ENCODE measurements around the gene NFX1. TPM values are rescaled to one million over a fixed set of nuclear protein-coding genes. Genes with fewer than 3 reads are reported as not detected.

Gene NFX1
- total and polyA plus RNA-seq, 9 donors, result 18.5 to 44.5 (median 34.3) TPM

GRCh38 chr9:33297432-33297831, 7.1 kb downstream of the NFX1 start:
- 68 to 86% (median 70%) methylated on average over 1 of the region's 1 CpG for WGBS, 3 donors
- H3K36me3 ChIP-seq, result no peaks in the 10 kb centered on the region
- no peak overlapping the region for H3K4me3 ChIP-seq
- DNase-seq, result no peak
- H3K9me3 ChIP-seq, result no peaks in the 10 kb centered on the region
- peaks cover 12% of the 10 kb centered on the region for H3K4me1 ChIP-seq (ENCODE audit: insufficient read depth)
- intact Hi-C loops (cut with DNase I), result no loop called here
- no peaks in the 10 kb centered on the region for H3K27me3 ChIP-seq
- no peak overlapping the region for H3K27ac ChIP-seq
- TF ChIP-seq, protein P1, sequence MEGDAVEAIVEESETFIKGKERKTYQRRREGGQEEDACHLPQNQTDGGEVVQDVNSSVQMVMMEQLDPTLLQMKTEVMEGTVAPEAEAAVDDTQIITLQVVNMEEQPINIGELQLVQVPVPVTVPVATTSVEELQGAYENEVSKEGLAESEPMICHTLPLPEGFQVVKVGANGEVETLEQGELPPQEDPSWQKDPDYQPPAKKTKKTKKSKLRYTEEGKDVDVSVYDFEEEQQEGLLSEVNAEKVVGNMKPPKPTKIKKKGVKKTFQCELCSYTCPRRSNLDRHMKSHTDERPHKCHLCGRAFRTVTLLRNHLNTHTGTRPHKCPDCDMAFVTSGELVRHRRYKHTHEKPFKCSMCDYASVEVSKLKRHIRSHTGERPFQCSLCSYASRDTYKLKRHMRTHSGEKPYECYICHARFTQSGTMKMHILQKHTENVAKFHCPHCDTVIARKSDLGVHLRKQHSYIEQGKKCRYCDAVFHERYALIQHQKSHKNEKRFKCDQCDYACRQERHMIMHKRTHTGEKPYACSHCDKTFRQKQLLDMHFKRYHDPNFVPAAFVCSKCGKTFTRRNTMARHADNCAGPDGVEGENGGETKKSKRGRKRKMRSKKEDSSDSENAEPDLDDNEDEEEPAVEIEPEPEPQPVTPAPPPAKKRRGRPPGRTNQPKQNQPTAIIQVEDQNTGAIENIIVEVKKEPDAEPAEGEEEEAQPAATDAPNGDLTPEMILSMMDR (IDR thresholded peaks at IDR 0.05), result no peak
- TF ChIP-seq POLR2A (IDR thresholded peaks at IDR 0.05), result no peak
- no peak for TF ChIP-seq EP300 (IDR thresholded peaks at IDR 0.05)

GRCh38 chr9:33300546-33300945, 10.2 kb downstream of the NFX1 start:
- no peak for DNase-seq
- Histone ChIP-seq H3K9me3 (no peaks in the 10 kb centered on the region), H3K36me3 (no peaks in the 10 kb centered on the region), H3K4me3 (no peak overlapping the region), H3K27ac (no peak overlapping the region), H3K27me3 (no peaks in the 10 kb centered on the region), H3K4me1 (ENCODE audit: insufficient read depth) (peaks cover 10% of the 10 kb centered on the region)
- 74 to 91% (median 89%) methylated on average over 2 of the region's 2 CpGs for WGBS, 3 donors
- TF ChIP-seq POLR2A (IDR thresholded peaks at IDR 0.05), result no peak
- TF ChIP-seq, protein P1 (IDR thresholded peaks at IDR 0.05), result no peak
- no peak for TF ChIP-seq EP300 (IDR thresholded peaks at IDR 0.05)
- intact Hi-C loops (cut with DNase I), result loop anchor here in 1 of 4 donors (10.0 kb wide), 1 partner anchor 134 kb away; no protein-coding TSS in a partner anchor

DNA sequence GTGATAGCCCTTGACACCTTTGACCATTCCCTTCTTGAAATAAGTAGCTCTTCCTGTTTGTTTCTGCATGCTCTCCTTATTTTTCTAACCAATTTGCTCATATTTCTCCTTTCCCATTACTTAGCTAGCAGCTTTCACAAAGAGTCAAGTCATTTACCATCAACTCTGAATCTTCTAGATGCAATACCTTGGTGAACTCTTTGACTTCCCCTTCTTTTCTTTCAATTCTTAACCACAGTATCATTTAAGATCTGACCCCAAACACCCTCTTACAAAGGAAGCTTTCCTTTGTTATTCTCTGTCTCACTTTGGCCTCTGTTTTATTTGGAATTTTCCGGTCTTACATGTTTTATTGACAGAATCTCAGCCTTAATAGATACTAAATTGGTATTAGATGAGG, 14.0 kb downstream of the NFX1 start:
- no peaks in the 10 kb centered on the region for H3K4me1 ChIP-seq (ENCODE audit: insufficient read depth)
- no peaks in the 10 kb centered on the region for H3K36me3 ChIP-seq
- H3K27me3 ChIP-seq, result no peaks in the 10 kb centered on the region
- no peaks in the 10 kb centered on the region for H3K9me3 ChIP-seq
- no peak for DNase-seq
- no peak overlapping the region for H3K4me3 ChIP-seq
- intact Hi-C loops (cut with DNase I), result loop anchor here in 1 of 4 donors (10.0 kb wide), 1 partner anchor 130 kb away; no protein-coding TSS in a partner anchor
- H3K27ac ChIP-seq, result no peak overlapping the region
- WGBS, 3 donors, result 93 to 98% (median 95%) methylated on average over 1 of the region's 1 CpG
- TF ChIP-seq POLR2A (IDR thresholded peaks at IDR 0.05) (no peak), EP300 (IDR thresholded peaks at IDR 0.05) (no peak)
- TF ChIP-seq, protein P1 (IDR thresholded peaks at IDR 0.05), result no peak

- WGBS, 3 donors, result 90 to 95% (median 94%) methylated on average over 3 of the region's 3 CpGs
- intact Hi-C loops (cut with DNase I), result loop anchor here in 1 of 4 donors (10.0 kb wide), 1 partner anchor 129 kb away; no protein-coding TSS in a partner anchor
- no peak for DNase-seq
- Histone ChIP-seq H3K9me3 (no peaks in the 10 kb centered on the region), H3K27me3 (no peaks in the 10 kb centered on the region), H3K4me3 (no peak overlapping the region), H3K36me3 (no peaks in the 10 kb centered on the region), H3K27ac (no peak overlapping the region), H3K4me1 (ENCODE audit: insufficient read depth) (no peaks in the 10 kb centered on the region)
- no peak for TF ChIP-seq EP300 (IDR thresholded peaks at IDR 0.05)
- no peak for TF ChIP-seq POLR2A (IDR thresholded peaks at IDR 0.05)
- TF ChIP-seq, protein P1 (IDR thresholded peaks at IDR 0.05), result no peak
These were observed 15.7 kb downstream of the NFX1 start for GRCh38 chr9:33306037-33306436.
